SKM-1 treated with dmso at 0.1 percent for 144 hours (cell line): ENCODE measurements around the gene MRPL48.
"Not testable (repeated sequence)": the region's sequence is repeated elsewhere in the genome, so short reads cannot be mapped to it uniquely, and the experiment has no call there.

Experiments used
- DNase-seq: peaks from one replicate; lab custom pipeline; 2025; ENCODE audit not compliant: unreplicated experiment; lab: John Stamatoyannopoulos, UW

MRPL48 gene

GRCh38 chr11:73787643-73788558 lies at the start of gene MRPL48:
Gene MRPL48, plus strand, starts transcription at chr11:73787874. Its CDS starts 98 bp downstream, at chr11:73787972.
- peak; percentile 86 for DNase-seq

- DNase-seq = no peak
Observed at GRCh38 chr11:73743045-73743444, 44.6 kb upstream of the MRPL48 start.

- no peak for DNase-seq
Observed at GRCh38 chr11:73746701-73747100, 41.0 kb upstream of the MRPL48 start.

- no peak for DNase-seq
Observed at GRCh38 chr11:73747762-73748161, 39.9 kb upstream of the MRPL48 start.

GRCh38 chr11:73748300-73748699 lies 39.4 kb upstream of the MRPL48 start:
- no peak for DNase-seq

GRCh38 chr11:73749118-73749517 lies 38.6 kb upstream of the MRPL48 start:
- DNase-seq = no peak

- DNase-seq = no peak
Observed at GRCh38 chr11:73750228-73750627, 37.4 kb upstream of the MRPL48 start.

GRCh38 chr11:73750862-73751261 lies 36.8 kb upstream of the MRPL48 start:
- not testable (repeated sequence) for DNase-seq

- DNase-seq = no peak
Observed at GRCh38 chr11:73752216-73752867, 35.3 kb upstream of the MRPL48 start.

- no peak for DNase-seq
Observed at GRCh38 chr11:73752903-73753302, 34.8 kb upstream of the MRPL48 start.

- DNase-seq = no peak
Observed at GRCh38 chr11:73753938-73754337, 33.7 kb upstream of the MRPL48 start.

- no peak for DNase-seq
Observed at GRCh38 chr11:73755670-73756069, 32.0 kb upstream of the MRPL48 start.

GRCh38 chr11:73757598-73757997 lies 30.1 kb upstream of the MRPL48 start:
- no peak for DNase-seq

- no peak for DNase-seq
Observed at GRCh38 chr11:73758451-73758850, 29.2 kb upstream of the MRPL48 start.

- DNase-seq = no peak
Observed at GRCh38 chr11:73759610-73760134, 28.0 kb upstream of the MRPL48 start.

GRCh38 chr11:73760135-73760678 lies 27.5 kb upstream of the MRPL48 start:
- DNase-seq = no peak

GRCh38 chr11:73760679-73761402 lies 26.8 kb upstream of the MRPL48 start, which contains the start of gene RAB6A:
Gene RAB6A, minus strand, starts transcription at chr11:73761074. Its CDS starts 439 bp downstream, at chr11:73760635.
- peak; percentile 99 for DNase-seq

GRCh38 chr11:73761403-73761945 lies 26.2 kb upstream of the MRPL48 start:
- no peak for DNase-seq

GRCh38 chr11:73762732-73763131 lies 24.9 kb upstream of the MRPL48 start:
- DNase-seq = no peak

- DNase-seq = no peak
Observed at GRCh38 chr11:73766763-73767162, 20.9 kb upstream of the MRPL48 start.

- not testable (repeated sequence) for DNase-seq
Observed at GRCh38 chr11:73770811-73771210, 16.9 kb upstream of the MRPL48 start.
